ENCODE results near the gene XG.

DNA sequence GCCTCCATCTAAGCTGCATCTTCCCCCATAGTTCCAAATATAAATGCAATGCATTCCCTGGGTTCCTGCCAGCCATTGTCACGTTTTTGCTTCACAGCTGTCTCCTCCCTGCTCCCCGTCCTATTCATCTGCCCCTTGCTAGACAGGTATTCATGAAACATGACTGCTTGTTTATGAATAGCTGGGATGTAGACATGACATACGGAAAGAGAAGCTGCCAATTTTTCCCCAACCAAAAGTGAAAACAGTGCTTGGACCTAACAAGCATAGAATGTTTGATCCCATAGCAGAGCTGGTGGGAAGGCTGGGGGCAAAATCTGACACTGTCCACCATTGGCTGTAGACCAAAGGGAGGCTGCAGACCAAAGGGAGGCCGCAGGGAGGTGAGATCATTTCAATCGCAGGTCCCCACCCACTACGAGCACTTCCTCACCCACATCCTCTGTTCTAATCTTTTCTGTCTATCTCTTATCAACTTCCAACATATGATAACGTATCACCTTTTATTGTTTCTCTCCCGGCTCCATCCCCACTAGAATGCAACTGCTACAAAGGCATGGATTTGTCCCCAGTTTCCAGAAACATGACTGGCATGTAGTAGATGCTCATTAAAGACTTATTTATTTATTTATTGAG, 68.4 kb downstream of the XG start:
- TF ChIP-seq, protein P1, sequence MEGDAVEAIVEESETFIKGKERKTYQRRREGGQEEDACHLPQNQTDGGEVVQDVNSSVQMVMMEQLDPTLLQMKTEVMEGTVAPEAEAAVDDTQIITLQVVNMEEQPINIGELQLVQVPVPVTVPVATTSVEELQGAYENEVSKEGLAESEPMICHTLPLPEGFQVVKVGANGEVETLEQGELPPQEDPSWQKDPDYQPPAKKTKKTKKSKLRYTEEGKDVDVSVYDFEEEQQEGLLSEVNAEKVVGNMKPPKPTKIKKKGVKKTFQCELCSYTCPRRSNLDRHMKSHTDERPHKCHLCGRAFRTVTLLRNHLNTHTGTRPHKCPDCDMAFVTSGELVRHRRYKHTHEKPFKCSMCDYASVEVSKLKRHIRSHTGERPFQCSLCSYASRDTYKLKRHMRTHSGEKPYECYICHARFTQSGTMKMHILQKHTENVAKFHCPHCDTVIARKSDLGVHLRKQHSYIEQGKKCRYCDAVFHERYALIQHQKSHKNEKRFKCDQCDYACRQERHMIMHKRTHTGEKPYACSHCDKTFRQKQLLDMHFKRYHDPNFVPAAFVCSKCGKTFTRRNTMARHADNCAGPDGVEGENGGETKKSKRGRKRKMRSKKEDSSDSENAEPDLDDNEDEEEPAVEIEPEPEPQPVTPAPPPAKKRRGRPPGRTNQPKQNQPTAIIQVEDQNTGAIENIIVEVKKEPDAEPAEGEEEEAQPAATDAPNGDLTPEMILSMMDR (IDR thresholded peaks at IDR 0.05): no peak
- TF ChIP-seq POLR2A (IDR thresholded peaks at IDR 0.05) (no peak), EP300 (IDR thresholded peaks at IDR 0.05) (no peak), POLR2AphosphoS5 (IDR thresholded peaks at IDR 0.05) (no peak)
